Urinary bladder (tissue), 4 donors: ENCODE data around the gene BSX. TPM values are rescaled to one million over a fixed set of nuclear protein-coding genes. Genes with fewer than 3 reads are reported as not detected.

Experiments
- DNase-seq: peaks from one replicate; pipeline ENCODE4 v3.0.0-alpha.2; 2015; ENCODE audit errors: extremely low spot score
- H3K27ac ChIP-seq: one replicate; pipeline ENCODE4 v1.5.1; 2013; ENCODE audit warnings: low read depth, mild to moderate bottlenecking, moderate library complexity
- H3K36me3 ChIP-seq: one replicate; pipeline ENCODE4 v1.6.1; 2013; ENCODE audit warnings: mild to moderate bottlenecking, moderate library complexity; ENCODE audit not compliant: insufficient read depth
- H3K4me1 ChIP-seq: one replicate; pipeline ENCODE4 v1.6.1; 2013; ENCODE audit warnings: mild to moderate bottlenecking, moderate library complexity; ENCODE audit not compliant: insufficient read depth
- H3K4me3 ChIP-seq: one replicate; pipeline ENCODE4 v1.5.1; 2013; ENCODE audit warnings: low read depth, low read length
- WGBS: extraction: QIAGEN DNeasy Blood & Tissue Kit; methylation state at CpG from one replicate; pipeline ENCODE4 v1.1.7; 2013; 5-methylcytosine and 5-hydroxymethylcytosine counted together
- polyA plus RNA-seq: library from polyadenylated mRNA; stranded (reverse); fragments of 200-250 nt; gene quantifications from one replicate; pipeline ENCODE4 v1.2.3, GENCODE V29; 2013
- total RNA-seq: library from RNA; depleted of rRNA; stranded (reverse); fragments of >200 nt; gene quantifications from one replicate; pipeline ENCODE4 v1.2.3, GENCODE V29; 2014
- donor health status: healthy with polysubstance abuse.
- donor health status: healthy.

BSX gene
- not detected for total RNA-seq
- not detected for polyA plus RNA-seq

- 5% methylated on average over 35 of the region's 35 CpGs for WGBS
- peaks cover 2% of the 10 kb centered on the region for H3K4me1 ChIP-seq
- DNase-seq: no peak
- H3K36me3 ChIP-seq: no peaks in the 10 kb centered on the region
- no peak within 1 kb of the TSS for H3K27ac ChIP-seq
- H3K4me3 ChIP-seq: no peak within 1 kb of the TSS
Observed at GRCh38 chr11:122981388-122982264, at the start of gene BSX. BSX (minus strand) TSS chr11:122981834; CDS start chr11:122981671, 163 bp downstream.

- no peak for DNase-seq
- 66% methylated on average over 4 of the region's 4 CpGs for WGBS
- H3K36me3 ChIP-seq: no peaks in the 10 kb centered on the region
- no peak overlapping the region for H3K27ac ChIP-seq
- no peak overlapping the region for H3K4me3 ChIP-seq
- H3K4me1 ChIP-seq: no peaks in the 10 kb centered on the region
Observed at GRCh38 chr11:123030517-123030916, 48.9 kb upstream of the BSX start.

GRCh38 chr11:123020968-123021367 is 39.3 kb upstream of the BSX start:
- no peak overlapping the region for H3K27ac ChIP-seq
- WGBS: 47% methylated on average over 2 of the region's 2 CpGs
- H3K4me1 ChIP-seq: no peaks in the 10 kb centered on the region
- H3K4me3 ChIP-seq: no peak overlapping the region
- no peak for DNase-seq
- no peaks in the 10 kb centered on the region for H3K36me3 ChIP-seq

GRCh38 chr11:123018702-123019101 is 37.1 kb upstream of the BSX start:
- DNase-seq: no peak
- Histone ChIP-seq H3K4me1 (no peaks in the 10 kb centered on the region), H3K27ac (no peak overlapping the region), H3K36me3 (no peaks in the 10 kb centered on the region), H3K4me3 (no peak overlapping the region)
- WGBS: 83% methylated on average over 9 of the region's 9 CpGs

GRCh38 chr11:123011510-123011909 is 29.9 kb upstream of the BSX start:
- H3K27ac ChIP-seq: no peak overlapping the region
- DNase-seq: no peak
- no peak overlapping the region for H3K4me3 ChIP-seq
- 45% methylated on average over 4 of the region's 4 CpGs for WGBS
- no peaks in the 10 kb centered on the region for H3K4me1 ChIP-seq
- H3K36me3 ChIP-seq: no peaks in the 10 kb centered on the region

GRCh38 chr11:123006860-123007542 is 25.4 kb upstream of the BSX start:
- WGBS: 74% methylated on average over 5 of the region's 5 CpGs
- Histone ChIP-seq H3K4me1 (no peaks in the 10 kb centered on the region), H3K4me3 (no peak overlapping the region), H3K36me3 (no peaks in the 10 kb centered on the region), H3K27ac (no peak overlapping the region)
- DNase-seq: no peak

- 88% methylated on average over 5 of the region's 5 CpGs for WGBS
- Histone ChIP-seq H3K27ac (no peak overlapping the region), H3K36me3 (no peaks in the 10 kb centered on the region), H3K4me1 (no peaks in the 10 kb centered on the region), H3K4me3 (no peak overlapping the region)
- no peak for DNase-seq
Observed at GRCh38 chr11:123000721-123001120, 19.1 kb upstream of the BSX start.

- DNase-seq: no peak
- Histone ChIP-seq H3K4me1 (no peaks in the 10 kb centered on the region), H3K4me3 (no peak overlapping the region), H3K36me3 (no peaks in the 10 kb centered on the region), H3K27ac (no peak overlapping the region)
- WGBS: 28% methylated on average over 14 of the region's 14 CpGs
Observed at GRCh38 chr11:122998727-122999366, 17.2 kb upstream of the BSX start.

- Histone ChIP-seq H3K27ac (no peak overlapping the region), H3K4me3 (no peak overlapping the region), H3K36me3 (no peaks in the 10 kb centered on the region), H3K4me1 (no peaks in the 10 kb centered on the region)
- WGBS: 11% methylated on average over 3 of the region's 3 CpGs
- DNase-seq: no peak
Observed at GRCh38 chr11:122995526-122995925, 13.9 kb upstream of the BSX start.

- WGBS: under 1% methylated on average over 59 of the region's 59 CpGs
- no peak for DNase-seq
- Histone ChIP-seq H3K36me3 (no peaks in the 10 kb centered on the region), H3K27ac (no peak overlapping the region), H3K4me3 (peak overlapping the region; percentile 50), H3K4me1 (no peaks in the 10 kb centered on the region)
Observed at GRCh38 chr11:122984186-122985011, 2.8 kb upstream of the BSX start.

GRCh38 chr11:122983438-122984185 is 2.0 kb upstream of the BSX start:
- H3K4me1 ChIP-seq: no peaks in the 10 kb centered on the region
- no peak for DNase-seq
- H3K4me3 ChIP-seq: peak overlapping the region; percentile 50
- 12% methylated on average over 26 of the region's 26 CpGs for WGBS
- no peaks in the 10 kb centered on the region for H3K36me3 ChIP-seq
- no peak overlapping the region for H3K27ac ChIP-seq

GRCh38 chr11:122979815-122980595 is 1.6 kb downstream of the BSX start:
- Histone ChIP-seq H3K4me3 (no peak overlapping the region), H3K4me1 (peaks cover 2% of the 10 kb centered on the region), H3K27ac (no peak overlapping the region), H3K36me3 (no peaks in the 10 kb centered on the region)
- 3% methylated on average over 27 of the region's 27 CpGs for WGBS
- no peak for DNase-seq
